ENCODE data around the gene TPM4. TPM values are rescaled to one million over a fixed set of nuclear protein-coding genes. Genes with fewer than 3 reads are reported as not detected.

Gene TPM4
- polyA plus RNA-seq, 1 donor from 2014 or later, result 119 TPM

- Histone ChIP-seq H3K9me3 (ENCODE audit: low read length) (no peaks in the 10 kb centered on the region), H3K36me3 (ENCODE audit: insufficient read depth, low read length) (no peaks in the 10 kb centered on the region), H3K9ac (ENCODE audit: low read length) (no peak overlapping the region), H2AFZ (ENCODE audit: low read depth, low read length) (no peak overlapping the region), H3K27me3 (ENCODE audit: insufficient read depth, low read depth, low read length) (no peaks in the 10 kb centered on the region), H3F3A (ENCODE audit: insufficient read depth, low read length, poor library complexity, severe bottlenecking) (no peaks in the 10 kb centered on the region), H3K9me2 (ENCODE audit: insufficient read depth, low read length) (no peaks in the 10 kb centered on the region), H3K4me2 (ENCODE audit: low read length) (no peak overlapping the region), H3K27ac (ENCODE audit: low read length) (no peak overlapping the region), H3K4me3 (ENCODE audit: low read length) (no peak overlapping the region), H4K20me1 (ENCODE audit: insufficient read depth) (no peaks in the 10 kb centered on the region), H3K79me2 (replicated peaks; ENCODE audit: insufficient read depth, low read length) (no peaks in the 10 kb centered on the region)
- TF ChIP-seq REST (IDR thresholded peaks at IDR 0.05; ENCODE audit: borderline replicate concordance), result no peak
- TF ChIP-seq TAF1 (IDR thresholded peaks at IDR 0.05; ENCODE audit: low read depth), result no peak
- TF ChIP-seq EZH2 (IDR thresholded peaks at IDR 0.05; ENCODE audit: borderline replicate concordance, insufficient read depth, low read length, poor library complexity, severe bottlenecking), result no peak
- TF ChIP-seq CTCF (IDR thresholded peaks at IDR 0.05; ENCODE audit: poor library complexity, severe bottlenecking), result no peak
- TF ChIP-seq EP300 (conservative IDR thresholded peaks at IDR 0.05; ENCODE audit: poor library complexity, severe bottlenecking), result no peak
- TF ChIP-seq RAD21 (conservative IDR thresholded peaks at IDR 0.05), result no peak
- no peak for TF ChIP-seq MXI1 (conservative IDR thresholded peaks at IDR 0.05; ENCODE audit: poor library complexity, severe bottlenecking)
- TF ChIP-seq SMC3 (conservative IDR thresholded peaks at IDR 0.05; ENCODE audit: poor library complexity), result no peak
- TF ChIP-seq POLR2AphosphoS5 (IDR thresholded peaks at IDR 0.05), result no peak
Measured at GRCh38 chr19:16033721-16034120, 42.6 kb upstream of the TPM4 start.

GRCh38 chr19:16034180-16034579 is 42.1 kb upstream of the TPM4 start:
- Histone ChIP-seq H3K36me3 (ENCODE audit: insufficient read depth, low read length) (no peaks in the 10 kb centered on the region), H3K79me2 (replicated peaks; ENCODE audit: insufficient read depth, low read length) (no peaks in the 10 kb centered on the region), H3F3A (ENCODE audit: insufficient read depth, low read length, poor library complexity, severe bottlenecking) (no peaks in the 10 kb centered on the region), H3K9ac (ENCODE audit: low read length) (no peak overlapping the region), H3K4me2 (ENCODE audit: low read length) (no peak overlapping the region), H3K27ac (ENCODE audit: low read length) (no peak overlapping the region), H2AFZ (ENCODE audit: low read depth, low read length) (no peak overlapping the region), H3K27me3 (ENCODE audit: insufficient read depth, low read depth, low read length) (no peaks in the 10 kb centered on the region), H3K9me2 (ENCODE audit: insufficient read depth, low read length) (no peaks in the 10 kb centered on the region), H3K4me3 (ENCODE audit: low read length) (no peak overlapping the region), H4K20me1 (ENCODE audit: insufficient read depth) (no peaks in the 10 kb centered on the region), H3K9me3 (ENCODE audit: low read length) (no peaks in the 10 kb centered on the region)
- TF ChIP-seq EP300 (conservative IDR thresholded peaks at IDR 0.05; ENCODE audit: poor library complexity, severe bottlenecking) (no peak), POLR2AphosphoS5 (IDR thresholded peaks at IDR 0.05) (no peak), RAD21 (conservative IDR thresholded peaks at IDR 0.05) (no peak)
